Measurements from ENCODE around the gene SLC25A2. TPM values are rescaled to one million over a fixed set of nuclear protein-coding genes. Genes with fewer than 3 reads are reported as not detected.

Gene SLC25A2
- polyA plus RNA-seq, 1 donor from 2014 or later, result not detected

DNA sequence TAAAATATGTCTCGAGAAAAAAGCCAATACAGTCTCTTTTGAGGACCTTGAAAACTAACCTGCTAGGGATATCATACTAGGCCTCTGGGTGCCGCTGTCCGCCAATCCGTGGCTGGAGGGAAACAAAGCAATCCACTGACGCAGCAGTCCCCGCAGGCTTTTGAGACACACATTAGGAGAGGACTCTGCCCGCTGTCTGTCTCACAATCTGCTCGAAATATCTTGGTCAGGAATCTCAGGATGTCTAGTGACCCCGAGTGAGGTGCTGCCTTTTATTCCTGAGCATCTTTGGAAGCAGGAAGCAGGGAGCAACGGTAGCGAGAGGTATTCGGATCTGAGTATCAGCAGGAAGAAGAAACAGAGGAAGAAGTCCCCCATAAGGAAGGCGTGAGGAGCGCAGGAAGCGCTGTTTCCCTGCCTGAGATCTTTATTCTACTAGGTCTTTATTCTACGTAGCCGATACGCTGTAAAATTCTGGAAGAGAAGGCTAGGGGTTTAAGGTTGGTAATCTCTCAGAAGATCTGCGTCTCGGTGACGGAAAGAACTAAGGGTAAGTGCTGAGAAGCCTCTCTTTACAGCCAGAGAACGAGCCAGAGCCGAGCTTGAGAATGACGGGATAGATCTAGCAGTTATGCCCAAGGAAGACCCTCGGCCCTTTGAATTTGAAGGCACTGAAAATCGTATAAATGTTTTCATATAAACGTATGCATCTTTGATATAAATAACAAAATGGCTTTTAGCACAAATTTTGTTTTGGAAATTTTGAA, 22.4 kb upstream of the SLC25A2 start:
- H3K27ac ChIP-seq (ENCODE audit: low read length), result no peak overlapping the region
- H2AFZ ChIP-seq (ENCODE audit: low read depth, low read length), result no peak overlapping the region
- no peak overlapping the region for H3K9ac ChIP-seq (ENCODE audit: low read length)

DNA sequence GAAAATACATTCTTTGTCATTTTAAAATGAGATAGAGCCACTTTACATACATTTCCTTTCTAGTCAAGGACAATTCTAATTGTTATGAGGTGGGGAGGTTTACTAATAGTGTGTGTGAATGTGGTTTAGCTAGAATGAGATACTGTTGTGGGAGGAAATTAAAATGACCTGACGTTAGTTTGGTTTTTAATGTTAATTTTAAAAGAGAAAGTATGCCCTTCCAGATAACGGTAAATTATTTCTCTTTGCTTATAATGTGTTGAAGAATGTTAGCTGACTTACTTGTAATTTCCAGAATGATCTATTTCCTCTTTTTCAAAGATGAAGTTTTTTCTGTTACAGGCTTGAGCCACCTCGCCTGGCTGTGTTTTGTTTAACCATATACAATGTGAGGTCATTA, 18.4 kb upstream of the SLC25A2 start:
- Histone ChIP-seq H3K36me3 (ENCODE audit: insufficient read depth, low read length) (peaks cover 16% of the 10 kb centered on the region), H3K27ac (ENCODE audit: low read length) (no peak overlapping the region), H3K9ac (ENCODE audit: low read length) (no peak overlapping the region), H4K20me1 (ENCODE audit: insufficient read depth) (no peaks in the 10 kb centered on the region), H3K9me3 (ENCODE audit: low read length) (peaks cover 22% of the 10 kb centered on the region), H3F3A (ENCODE audit: insufficient read depth, low read length, poor library complexity, severe bottlenecking) (peaks cover 14% of the 10 kb centered on the region), H3K79me2 (replicated peaks; ENCODE audit: insufficient read depth, low read length) (peaks cover 13% of the 10 kb centered on the region), H2AFZ (ENCODE audit: low read depth, low read length) (no peak overlapping the region), H3K4me3 (ENCODE audit: low read length) (no peak overlapping the region), H3K4me2 (ENCODE audit: low read length) (no peak overlapping the region), H3K9me2 (ENCODE audit: insufficient read depth, low read length) (no peaks in the 10 kb centered on the region), H3K27me3 (ENCODE audit: insufficient read depth, low read depth, low read length) (no peaks in the 10 kb centered on the region)
- TF ChIP-seq, protein P1, sequence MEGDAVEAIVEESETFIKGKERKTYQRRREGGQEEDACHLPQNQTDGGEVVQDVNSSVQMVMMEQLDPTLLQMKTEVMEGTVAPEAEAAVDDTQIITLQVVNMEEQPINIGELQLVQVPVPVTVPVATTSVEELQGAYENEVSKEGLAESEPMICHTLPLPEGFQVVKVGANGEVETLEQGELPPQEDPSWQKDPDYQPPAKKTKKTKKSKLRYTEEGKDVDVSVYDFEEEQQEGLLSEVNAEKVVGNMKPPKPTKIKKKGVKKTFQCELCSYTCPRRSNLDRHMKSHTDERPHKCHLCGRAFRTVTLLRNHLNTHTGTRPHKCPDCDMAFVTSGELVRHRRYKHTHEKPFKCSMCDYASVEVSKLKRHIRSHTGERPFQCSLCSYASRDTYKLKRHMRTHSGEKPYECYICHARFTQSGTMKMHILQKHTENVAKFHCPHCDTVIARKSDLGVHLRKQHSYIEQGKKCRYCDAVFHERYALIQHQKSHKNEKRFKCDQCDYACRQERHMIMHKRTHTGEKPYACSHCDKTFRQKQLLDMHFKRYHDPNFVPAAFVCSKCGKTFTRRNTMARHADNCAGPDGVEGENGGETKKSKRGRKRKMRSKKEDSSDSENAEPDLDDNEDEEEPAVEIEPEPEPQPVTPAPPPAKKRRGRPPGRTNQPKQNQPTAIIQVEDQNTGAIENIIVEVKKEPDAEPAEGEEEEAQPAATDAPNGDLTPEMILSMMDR (IDR thresholded peaks at IDR 0.05; ENCODE audit: poor library complexity, severe bottlenecking), result no peak
- no peak for TF ChIP-seq EZH2 (IDR thresholded peaks at IDR 0.05; ENCODE audit: borderline replicate concordance, insufficient read depth, low read length, poor library complexity, severe bottlenecking)

More for the DNA sequence above, 22.4 kb upstream of the SLC25A2 start:
- no peak for TF ChIP-seq MXI1 (conservative IDR thresholded peaks at IDR 0.05; ENCODE audit: poor library complexity, severe bottlenecking)
- no peak for TF ChIP-seq RAD21 (conservative IDR thresholded peaks at IDR 0.05)
- TF ChIP-seq TAF1 (IDR thresholded peaks at IDR 0.05; ENCODE audit: low read depth), result no peak
- TF ChIP-seq EZH2 (IDR thresholded peaks at IDR 0.05; ENCODE audit: borderline replicate concordance, insufficient read depth, low read length, poor library complexity, severe bottlenecking), result no peak
- TF ChIP-seq, protein P1 (IDR thresholded peaks at IDR 0.05; ENCODE audit: poor library complexity, severe bottlenecking), result no peak
- TF ChIP-seq REST (IDR thresholded peaks at IDR 0.05; ENCODE audit: borderline replicate concordance), result no peak
- no peak for TF ChIP-seq POLR2AphosphoS5 (IDR thresholded peaks at IDR 0.05)
- no peak for TF ChIP-seq SMC3 (conservative IDR thresholded peaks at IDR 0.05; ENCODE audit: poor library complexity)
- no peak for TF ChIP-seq EP300 (conservative IDR thresholded peaks at IDR 0.05; ENCODE audit: poor library complexity, severe bottlenecking)
- Histone ChIP-seq H3K9me3 (ENCODE audit: low read length) (peaks cover 2% of the 10 kb centered on the region), H3K4me2 (ENCODE audit: low read length) (no peak overlapping the region), H3F3A (ENCODE audit: insufficient read depth, low read length, poor library complexity, severe bottlenecking) (no peaks in the 10 kb centered on the region), H3K79me2 (replicated peaks; ENCODE audit: insufficient read depth, low read length) (no peaks in the 10 kb centered on the region), H3K36me3 (ENCODE audit: insufficient read depth, low read length) (no peaks in the 10 kb centered on the region), H3K27me3 (ENCODE audit: insufficient read depth, low read depth, low read length) (no peaks in the 10 kb centered on the region), H3K9me2 (ENCODE audit: insufficient read depth, low read length) (no peaks in the 10 kb centered on the region), H3K4me3 (ENCODE audit: low read length) (no peak overlapping the region), H4K20me1 (ENCODE audit: insufficient read depth) (no peaks in the 10 kb centered on the region)

Data from neural cell (in vitro differentiated cells).